Thymus (tissue), 11 donors: ENCODE measurements around the gene BPIFB2. TPM values are rescaled to one million over a fixed set of nuclear protein-coding genes. Genes with fewer than 3 reads are reported as not detected.

Experiments
- DNase-seq, 9 donors: peaks; one replicate each; pipeline ENCODE4 v3.0.0-alpha.2; 2013; ENCODE audit warnings: low spot score in 9 of 9, low read depth in 6 of 9, missing footprints in 1 of 9
- H3K27ac ChIP-seq, 2 donors: one replicate each; pipeline ENCODE4 v1.5.1; 2013; ENCODE audit warnings: control low read depth in 1 of 2, low read depth in 1 of 2, low read length in 1 of 2, mild to moderate bottlenecking in 1 of 2, moderate library complexity in 1 of 2
- H3K27me3 ChIP-seq, 2 donors: one replicate each; pipeline ENCODE4 v1.5.1; 2013; ENCODE audit warnings: low read length in 1 of 2; ENCODE audit not compliant: control insufficient read depth in 2 of 2, insufficient read depth in 1 of 2
- H3K36me3 ChIP-seq, 2 donors: one replicate each; pipeline ENCODE4 v1.5.1; 2013; ENCODE audit warnings: low read length in 1 of 2, mild to moderate bottlenecking in 1 of 2, moderate library complexity in 1 of 2; ENCODE audit not compliant: control insufficient read depth in 2 of 2, insufficient read depth in 2 of 2
- H3K4me1 ChIP-seq, 2 donors: one replicate each; pipeline ENCODE4 v1.5.1; 2013; ENCODE audit warnings: low read length in 2 of 2; ENCODE audit not compliant: control insufficient read depth in 2 of 2, insufficient read depth in 2 of 2
- H3K4me3 ChIP-seq, 2 donors: one replicate each; pipeline ENCODE4 v1.5.1; 2013; ENCODE audit warnings: low read length in 2 of 2, control low read depth in 1 of 2, mild to moderate bottlenecking in 1 of 2
- H3K9me3 ChIP-seq, 2 donors: one replicate each; pipeline ENCODE4 v1.5.1; 2013; ENCODE audit warnings: low read length in 1 of 2, mild to moderate bottlenecking in 1 of 2; ENCODE audit not compliant: control insufficient read depth in 2 of 2, insufficient read depth in 1 of 2
- WGBS: extraction: QIAGEN DNeasy Blood & Tissue Kit; methylation state at CpG from one replicate; pipeline ENCODE4 v1.1.7; 2013; 5-methylcytosine and 5-hydroxymethylcytosine counted together
- polyA plus RNA-seq: library from polyadenylated mRNA; stranded (reverse); fragments of 200-250 nt; gene quantifications from one replicate; pipeline ENCODE4 v1.2.3, GENCODE V29; 2013
- total RNA-seq: library from RNA; stranded (reverse); fragments of 120-200 nt; gene quantifications from one replicate; pipeline ENCODE4 v1.2.4, GENCODE V29; 2013
- donor health status: healthy.

BPIFB2 gene
- total and polyA plus RNA-seq, 2 donors, result 0.05 to 0.73 TPM

DNA sequence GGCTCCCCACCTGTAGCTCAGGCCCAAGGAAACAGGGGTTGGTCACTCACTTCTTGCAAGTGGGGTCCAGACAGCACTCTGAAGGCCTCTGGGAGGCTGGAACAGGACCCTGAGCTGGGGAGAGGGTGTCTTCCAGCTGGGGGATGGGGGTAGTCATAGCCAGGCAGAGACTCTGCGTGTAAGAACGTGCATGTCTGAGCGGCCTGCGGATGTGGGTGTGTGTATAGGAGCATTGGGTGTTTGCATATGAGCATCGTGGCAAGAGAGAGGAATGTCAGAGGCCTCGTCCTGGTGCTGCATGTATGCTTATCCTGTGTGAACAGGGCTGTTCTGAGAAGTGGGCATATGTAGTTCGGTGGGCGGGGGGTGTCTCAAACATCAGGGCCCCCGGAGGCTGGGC lies 58.3 kb downstream of the BPIFB2 start:
- Histone ChIP-seq H3K4me3 (no peak overlapping the region), H3K27ac (no peak overlapping the region), H3K27me3 (no peaks in the 10 kb centered on the region), H3K36me3 (no peaks in the 10 kb centered on the region), H3K4me1 (no peaks in the 10 kb centered on the region), H3K9me3 (no peaks in the 10 kb centered on the region)
- no peak for DNase-seq
- WGBS, result 94% methylated on average over 9 of the region's 9 CpGs

DNA sequence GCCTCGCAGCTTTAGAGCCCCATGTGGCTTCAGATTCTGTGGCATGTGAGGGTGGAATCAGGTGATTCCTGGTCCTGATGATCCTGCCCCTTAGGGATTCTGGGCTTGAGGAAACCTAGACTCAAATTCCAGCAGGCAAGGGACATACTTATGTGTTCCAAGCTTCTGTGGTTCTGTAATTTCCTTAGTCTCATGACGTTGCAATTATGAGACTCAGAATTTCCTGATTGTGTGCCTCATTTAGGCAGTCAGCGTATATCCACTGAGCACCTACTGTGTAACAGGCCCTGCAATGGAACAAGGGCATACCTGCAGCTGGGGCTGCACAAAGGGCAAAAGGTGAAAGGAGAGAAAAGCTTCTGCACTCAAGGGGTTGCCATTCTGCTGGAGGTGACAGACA lies 60.3 kb downstream of the BPIFB2 start:
- no peak for DNase-seq
- 65% methylated on average over 3 of the region's 3 CpGs for WGBS
- Histone ChIP-seq H3K36me3 (no peaks in the 10 kb centered on the region), H3K9me3 (no peaks in the 10 kb centered on the region), H3K4me1 (no peaks in the 10 kb centered on the region), H3K27ac (no peak overlapping the region), H3K4me3 (no peak overlapping the region), H3K27me3 (no peaks in the 10 kb centered on the region)

DNA sequence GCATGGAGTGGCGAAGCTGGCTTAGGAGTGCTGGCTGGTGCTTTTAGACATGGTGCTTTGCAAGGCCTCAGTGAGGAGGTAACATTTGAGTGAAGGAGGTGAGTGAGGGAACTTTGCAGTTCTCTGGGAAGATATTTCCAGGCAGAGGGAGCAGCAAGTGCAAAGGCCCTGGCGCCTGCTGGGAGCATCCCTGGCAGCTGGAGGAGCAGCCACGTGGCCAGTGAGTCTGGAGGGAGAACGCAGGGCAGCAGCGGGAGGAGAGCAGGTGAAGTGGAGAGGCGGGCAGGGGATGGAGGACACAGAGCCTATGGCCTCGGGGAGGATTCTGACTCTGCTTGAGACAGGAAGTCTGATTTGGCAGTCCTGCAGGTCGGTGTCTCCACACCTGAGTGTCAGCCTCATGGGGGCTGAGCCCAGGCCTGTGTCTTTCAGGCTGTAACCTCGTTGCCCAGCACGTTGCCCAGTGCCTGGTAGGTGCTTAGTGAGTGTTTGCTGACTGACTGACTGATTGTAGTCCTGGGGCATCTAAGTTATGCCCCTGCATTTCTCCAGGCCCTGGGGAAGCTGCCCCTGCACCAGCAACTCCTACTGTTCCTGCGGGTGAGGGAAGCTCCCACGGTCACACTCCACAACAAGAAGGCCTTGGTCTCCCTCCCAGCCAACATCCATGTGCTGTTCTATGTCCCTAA lies 60.9 kb downstream of the BPIFB2 start:
- WGBS, result 91% methylated on average over 12 of the region's 12 CpGs
- DNase-seq, result no peak

DNA sequence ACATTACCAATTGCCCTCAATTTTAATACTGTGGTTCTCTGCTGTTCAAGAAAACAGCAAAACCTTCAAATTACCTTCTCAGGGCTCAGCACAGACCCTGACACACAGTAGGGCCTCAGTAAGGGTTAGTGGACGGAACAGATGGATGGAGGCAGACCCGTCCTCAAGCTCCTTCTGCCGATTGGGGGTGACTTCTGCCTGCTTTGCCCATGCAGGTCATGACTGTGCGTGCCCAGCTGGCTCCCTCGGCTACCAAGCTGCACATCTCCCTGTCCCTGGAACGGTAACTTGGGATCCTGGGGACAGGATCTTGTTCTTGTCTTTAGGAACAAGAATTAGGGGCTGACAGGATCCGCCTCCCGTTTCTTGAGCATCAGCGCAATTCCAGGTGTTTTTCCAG lies 62.2 kb downstream of the BPIFB2 start:
- no peak for DNase-seq
- Histone ChIP-seq H3K27me3 (peaks cover 0 to 3% of the 10 kb centered on the region in 2 donors), H3K4me3 (no peak overlapping the region), H3K9me3 (no peaks in the 10 kb centered on the region), H3K27ac (no peak overlapping the region), H3K36me3 (no peaks in the 10 kb centered on the region), H3K4me1 (no peaks in the 10 kb centered on the region)
- 96% methylated on average over 9 of the region's 9 CpGs for WGBS

More for the DNA sequence above, 60.9 kb downstream of the BPIFB2 start:
- H3K27ac ChIP-seq, result no peak overlapping the region
- no peak overlapping the region for H3K4me3 ChIP-seq
- no peaks in the 10 kb centered on the region for H3K4me1 ChIP-seq
- no peaks in the 10 kb centered on the region for H3K27me3 ChIP-seq
- H3K9me3 ChIP-seq, result no peaks in the 10 kb centered on the region
- no peaks in the 10 kb centered on the region for H3K36me3 ChIP-seq

DNA sequence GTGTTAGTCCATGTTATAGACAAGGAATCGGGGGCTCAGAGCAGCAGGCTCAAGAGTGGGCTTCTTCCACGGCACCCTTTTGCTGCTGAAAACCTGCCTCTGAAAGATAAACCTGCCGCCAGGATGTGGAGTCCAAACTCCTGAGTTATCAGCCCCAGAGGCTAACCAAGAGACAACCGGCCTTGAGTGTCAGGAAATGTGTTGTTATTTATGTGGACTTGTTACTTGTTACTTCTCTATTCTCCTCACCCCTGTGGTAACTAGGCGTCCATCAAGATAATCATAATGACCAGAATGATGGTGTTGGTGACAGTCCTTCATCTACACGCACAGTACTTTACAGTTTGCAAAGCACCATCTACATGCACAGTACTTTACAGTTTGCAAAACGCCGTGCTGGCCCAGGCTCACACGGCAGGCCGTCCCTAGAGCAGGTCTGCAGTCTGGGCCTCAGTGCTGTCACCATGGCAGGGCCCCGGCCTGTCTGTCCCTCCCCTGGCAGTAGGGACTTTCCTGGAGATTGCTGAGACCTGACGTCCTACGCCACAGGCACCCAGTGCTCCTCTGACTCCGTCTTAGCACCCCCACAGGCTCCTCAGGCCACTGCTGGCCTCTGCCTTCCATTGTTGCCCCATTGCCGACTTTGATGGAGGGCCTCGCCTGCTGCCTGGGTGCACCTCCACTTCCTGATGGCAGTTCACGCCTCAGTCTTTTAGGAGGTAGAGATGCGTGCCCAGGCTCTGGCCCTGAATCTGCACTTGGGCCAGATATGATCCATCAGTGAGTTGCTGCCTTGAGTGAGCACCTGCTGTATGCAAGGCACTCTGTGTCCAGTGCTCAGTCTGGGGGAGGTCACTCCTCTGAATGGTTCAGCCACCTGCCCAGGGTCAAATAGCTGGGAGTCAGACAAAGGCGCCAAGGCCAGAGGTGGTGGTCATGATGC lies 62.9 kb downstream of the BPIFB2 start:
- Histone ChIP-seq H3K36me3 (no peaks in the 10 kb centered on the region), H3K4me1 (no peaks in the 10 kb centered on the region), H3K9me3 (no peaks in the 10 kb centered on the region), H3K27ac (no peak overlapping the region), H3K4me3 (no peak overlapping the region), H3K27me3 (peaks cover 0 to 3% of the 10 kb centered on the region in 2 donors)
- DNase-seq, result no peak
- WGBS, result 85% methylated on average over 19 of the region's 19 CpGs

DNA sequence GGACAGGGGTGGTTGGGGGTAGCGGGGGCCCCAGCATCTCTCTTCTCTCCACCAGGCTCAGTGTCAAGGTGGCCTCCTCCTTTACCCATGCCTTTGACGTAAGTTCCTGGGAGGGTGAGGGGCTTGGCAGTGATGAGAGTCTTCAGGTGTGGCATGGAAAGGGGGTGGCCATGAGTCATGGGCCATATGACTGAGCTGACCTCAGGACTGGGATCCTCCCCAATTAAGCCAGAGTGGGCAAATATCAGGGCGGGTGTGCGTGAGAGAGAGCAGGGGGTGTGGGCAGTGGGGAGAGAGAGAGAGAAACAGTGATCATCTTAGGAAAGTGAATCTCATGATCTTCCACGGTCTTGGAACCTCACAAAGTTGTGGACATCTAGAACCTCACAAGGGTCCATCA lies 63.7 kb downstream of the BPIFB2 start:
- no peaks in the 10 kb centered on the region for H3K9me3 ChIP-seq
- no peaks in the 10 kb centered on the region for H3K4me1 ChIP-seq
- WGBS, result 98% methylated on average over 5 of the region's 5 CpGs
- DNase-seq, result no peak
- no peak overlapping the region for H3K27ac ChIP-seq
- H3K36me3 ChIP-seq, result no peaks in the 10 kb centered on the region
- no peak overlapping the region for H3K4me3 ChIP-seq
- peaks cover 0 to 7% of the 10 kb centered on the region in 2 donors for H3K27me3 ChIP-seq

DNA sequence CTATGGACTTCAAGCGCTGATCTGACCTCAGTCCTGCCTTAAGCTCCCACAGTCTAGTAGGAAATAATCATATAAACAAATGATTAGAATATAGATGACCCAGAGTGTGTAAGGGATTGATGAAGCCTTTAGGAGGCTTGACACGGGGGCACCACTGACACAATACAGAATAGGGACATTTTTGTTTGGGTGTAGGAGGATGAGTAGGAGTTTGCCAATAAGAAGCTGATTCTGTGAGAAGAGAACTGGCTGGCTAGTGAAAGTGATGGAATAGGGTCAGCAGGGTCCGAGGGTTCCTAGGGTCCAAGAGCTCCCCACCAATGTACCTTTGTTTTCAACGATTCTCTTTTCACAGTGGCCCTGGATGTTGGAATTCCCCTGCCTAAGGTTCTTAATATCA lies 64.9 kb downstream of the BPIFB2 start:
- DNase-seq, result no peak
- H3K27ac ChIP-seq, result no peak overlapping the region
- no peaks in the 10 kb centered on the region for H3K4me1 ChIP-seq
- no peaks in the 10 kb centered on the region for H3K36me3 ChIP-seq
- H3K4me3 ChIP-seq, result no peak overlapping the region
- no peaks in the 10 kb centered on the region for H3K9me3 ChIP-seq
- WGBS, result 97% methylated on average over 4 of the region's 4 CpGs
- H3K27me3 ChIP-seq, result peaks cover 0 to 9% of the 10 kb centered on the region in 2 donors

DNA sequence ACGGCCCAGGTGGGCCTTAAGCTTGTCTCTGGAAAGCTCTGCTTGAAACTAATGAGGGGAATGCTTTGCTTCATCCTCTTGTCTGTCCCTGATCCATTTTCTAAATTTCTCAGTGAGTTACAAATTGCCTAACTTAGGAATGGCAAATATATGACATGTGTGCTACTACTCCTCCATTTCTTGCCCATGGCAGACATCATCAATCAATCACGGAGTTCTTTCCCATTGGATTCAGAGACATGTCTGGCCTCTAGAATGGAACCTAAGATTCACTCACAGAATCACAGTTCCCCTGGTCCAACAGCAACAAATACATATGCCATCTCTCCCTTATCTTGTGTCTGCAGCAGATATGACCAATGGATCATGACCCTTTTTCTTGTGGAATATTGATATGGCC lies 65.3 kb downstream of the BPIFB2 start:
- no peaks in the 10 kb centered on the region for H3K4me1 ChIP-seq
- no peaks in the 10 kb centered on the region for H3K36me3 ChIP-seq
- no peaks in the 10 kb centered on the region for H3K9me3 ChIP-seq
- DNase-seq, result no peak
- peaks cover 0 to 9% of the 10 kb centered on the region in 2 donors for H3K27me3 ChIP-seq
- WGBS, result 91% methylated on average over 2 of the region's 2 CpGs
- no peak overlapping the region for H3K27ac ChIP-seq
- no peak overlapping the region for H3K4me3 ChIP-seq
